Transverse colon (tissue), 4 donors: ENCODE results near the gene OR2AT4. TPM values are rescaled to one million over a fixed set of nuclear protein-coding genes. Genes with fewer than 3 reads are reported as not detected.

Experiments used
- DNase-seq: peaks from one replicate; pipeline ENCODE4 v3.0.0-alpha.2; 2019
- H3K27ac ChIP-seq, 4 donors: fragments of 200-600 bp; sonication (generic); 2 replicates each; pipeline ENCODE4 v1.5.1; 2016 to 2018; ENCODE audit warnings: inconsistent platforms in 4 of 4
- H3K27me3 ChIP-seq: fragments of 200-600 bp; sonication (generic); 2 replicates; pipeline ENCODE4 v1.5.1; 2017; ENCODE audit warnings: inconsistent platforms
- H3K36me3 ChIP-seq, 4 donors: fragments of 200-600 bp; sonication (generic); 2 replicates each; pipeline ENCODE4 v1.5.1; 2017 to 2019; ENCODE audit warnings: inconsistent platforms in 4 of 4
- H3K4me1 ChIP-seq, 4 donors: fragments of 200-600 bp; sonication (generic); 2 replicates each; pipeline ENCODE4 v1.5.1; 2017 to 2020; ENCODE audit warnings: inconsistent platforms in 4 of 4
- H3K4me3 ChIP-seq, 4 donors: fragments of 200-600 bp; sonication (generic); 1 replicate in 1 of 4; 2 replicates in 3 of 4; pipeline versions ENCODE4 v1.5.1 to v1.6.1; 2017 to 2019; ENCODE audit warnings: inconsistent platforms in 4 of 4
- H3K9me3 ChIP-seq, 2 donors: fragments of 200-600 bp; sonication (generic); 2 replicates each; pipeline ENCODE4 v1.5.1; 2017 to 2019; ENCODE audit warnings: inconsistent platforms in 2 of 2
- EP300 ChIP-seq: sonication (generic); formaldehyde crosslinking; IDR thresholded peaks from one replicate; pipeline ENCODE4 v1.6.1; 2017; ENCODE audit warnings: antibody characterized with exemption, low read depth
- POLR2A ChIP-seq: fragments of 450-650 bp; IDR thresholded peaks from one replicate; pipeline ENCODE4 v1.6.1; 2016; ENCODE audit warnings: antibody characterized with exemption, mild to moderate bottlenecking, moderate library complexity
- POLR2AphosphoS5 ChIP-seq, 3 donors: sonication (generic); formaldehyde crosslinking; IDR thresholded peaks; one replicate each; pipeline ENCODE4 v1.6.1; 2016; ENCODE audit warnings: antibody characterized with exemption in 3 of 3
- WGBS, 2 donors: methylation state at CpG; one replicate each; pipeline ENCODE4 v1.1.5; 2018; ENCODE audit warnings: low coverage in 1 of 2; 5-methylcytosine and 5-hydroxymethylcytosine counted together
- in situ Hi-C, 4 donors: fragments of 200-750 bp; cut with MboI; loops; one replicate each; pipeline versions ENCODE4 v1.15.0 to v1.15.1; 2017; ENCODE audit warnings: low sequenced_read_pairs in 3 of 4, low pct_ligation_motif_present in 1 of 4, low pct_unique_long_range_greater_than_20kb in 1 of 4
- intact Hi-C: fragments of 100-400 bp; cut with DNase I; formaldehyde crosslinking; loops from one replicate; pipeline ENCODE4 v1.15.1; 2023; ENCODE audit warnings: low total_unique reads
- total RNA-seq, 4 donors: library from RNA; depleted of rRNA; stranded (reverse); fragments of >200 nt; gene quantifications; one replicate each; pipeline ENCODE4 v1.1.0, GENCODE V29; 2016
- TF ChIP-seq, protein P1 (sequence below), 5 experiments: fragments of 200-600 bp in 3 of 5; fragments of 450-650 bp in 2 of 5; sonication (generic) in 3 of 5; IDR thresholded peaks; 1 replicate in 2 of 5; 2 replicates in 3 of 5; pipeline ENCODE4 v1.5.1; 2016 to 2017; ENCODE audit warnings: antibody characterized with exemption in 5 of 5, inconsistent platforms in 3 of 5, mild to moderate bottlenecking in 2 of 5, moderate library complexity in 1 of 5

Gene OR2AT4
- total RNA-seq, 4 donors from 2014 or later: not detected

DNA sequence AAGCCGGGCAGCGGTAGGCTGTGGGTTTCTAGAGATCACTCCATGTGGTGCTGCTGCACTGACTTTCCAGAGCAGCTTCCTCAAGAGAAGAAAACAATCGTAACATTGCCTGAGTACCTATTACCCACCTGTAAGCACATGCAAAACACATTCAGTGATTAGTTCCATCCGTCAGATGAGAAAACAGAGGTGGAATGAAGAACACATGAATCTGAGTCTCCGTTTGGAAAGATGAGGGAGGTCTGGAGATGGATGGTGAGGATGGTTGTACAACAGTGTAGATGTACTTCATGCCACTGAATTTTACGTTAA is 46.7 kb upstream of the OR2AT4 start:
- Histone ChIP-seq H3K36me3 (no peaks in the 10 kb centered on the region), H3K4me3 (no peak overlapping the region), H3K9me3 (no peaks in the 10 kb centered on the region), H3K27me3 (no peaks in the 10 kb centered on the region), H3K4me1 (peaks cover 0 to 49% (median 19%) of the 10 kb centered on the region in 4 donors), H3K27ac (peak overlapping the region; percentile 14 to 61 (median 35))
- in situ Hi-C loops (loop anchor here in 3 of 4 donors (5.0 to 10.0 kb wide), 4 partner anchors 59 to 101 kb away; partner anchors contain the start of gene TPBGL (in 2 of the 3)), intact Hi-C loops (loop anchor here (5.0 kb wide), 1 partner anchor 104 kb away; no protein-coding TSS in a partner anchor)
- TF ChIP-seq POLR2A: no peak
- TF ChIP-seq, protein P1, sequence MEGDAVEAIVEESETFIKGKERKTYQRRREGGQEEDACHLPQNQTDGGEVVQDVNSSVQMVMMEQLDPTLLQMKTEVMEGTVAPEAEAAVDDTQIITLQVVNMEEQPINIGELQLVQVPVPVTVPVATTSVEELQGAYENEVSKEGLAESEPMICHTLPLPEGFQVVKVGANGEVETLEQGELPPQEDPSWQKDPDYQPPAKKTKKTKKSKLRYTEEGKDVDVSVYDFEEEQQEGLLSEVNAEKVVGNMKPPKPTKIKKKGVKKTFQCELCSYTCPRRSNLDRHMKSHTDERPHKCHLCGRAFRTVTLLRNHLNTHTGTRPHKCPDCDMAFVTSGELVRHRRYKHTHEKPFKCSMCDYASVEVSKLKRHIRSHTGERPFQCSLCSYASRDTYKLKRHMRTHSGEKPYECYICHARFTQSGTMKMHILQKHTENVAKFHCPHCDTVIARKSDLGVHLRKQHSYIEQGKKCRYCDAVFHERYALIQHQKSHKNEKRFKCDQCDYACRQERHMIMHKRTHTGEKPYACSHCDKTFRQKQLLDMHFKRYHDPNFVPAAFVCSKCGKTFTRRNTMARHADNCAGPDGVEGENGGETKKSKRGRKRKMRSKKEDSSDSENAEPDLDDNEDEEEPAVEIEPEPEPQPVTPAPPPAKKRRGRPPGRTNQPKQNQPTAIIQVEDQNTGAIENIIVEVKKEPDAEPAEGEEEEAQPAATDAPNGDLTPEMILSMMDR (IDR thresholded peaks at IDR 0.05): no peak
- no peak for TF ChIP-seq EP300
- no peak for TF ChIP-seq POLR2AphosphoS5 (IDR thresholded peaks at IDR 0.05)
- DNase-seq: no peak
- WGBS, 2 donors: 37 to 39% methylated on average over 3 to 6 of the region's 6 CpGs

DNA sequence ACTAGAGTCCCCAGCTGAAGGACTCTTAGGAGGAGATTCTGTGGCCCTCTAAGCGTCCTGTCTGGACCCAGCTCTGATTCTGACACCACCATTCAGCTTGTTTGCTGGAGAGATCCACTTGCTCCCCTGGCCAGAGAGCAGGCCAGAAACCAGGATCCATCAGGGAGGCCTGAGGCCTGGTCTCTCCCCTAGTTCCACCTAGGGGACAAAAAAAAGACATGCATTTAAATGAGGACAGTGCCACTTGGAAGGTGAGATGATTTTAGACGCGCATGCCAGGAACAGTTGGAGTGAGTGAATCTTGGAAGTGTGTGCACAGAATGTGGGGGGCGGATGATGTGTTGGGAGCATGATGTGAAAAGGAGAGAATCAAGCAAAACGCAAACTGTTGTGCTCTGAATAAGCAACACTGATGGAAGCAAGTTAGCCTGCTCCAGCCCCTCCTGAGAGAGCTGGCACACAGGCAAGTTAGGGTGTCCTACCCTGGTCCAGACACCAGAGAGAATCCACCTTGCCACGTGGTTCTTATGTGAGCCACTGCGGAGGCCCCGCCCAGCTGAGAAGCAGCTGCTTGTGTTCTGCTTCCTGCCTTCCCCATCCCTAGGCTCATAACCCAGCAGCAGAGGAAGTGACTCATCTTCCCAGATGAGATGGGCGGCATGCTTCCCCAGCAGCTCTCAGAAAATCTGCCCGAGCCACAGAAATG is 46.2 kb upstream of the OR2AT4 start:
- DNase-seq: peak; percentile 70
- H3K4me3 ChIP-seq: no peak overlapping the region
- peak overlapping the region; percentile 14 to 61 (median 35) for H3K27ac ChIP-seq
- in situ Hi-C loops (loop anchor here in 3 of 4 donors (5.0 to 10.0 kb wide), 4 partner anchors 59 to 102 kb away; partner anchors contain the start of gene TPBGL (in 2 of the 3)), intact Hi-C loops (loop anchor here (5.0 kb wide), 1 partner anchor 104 kb away; no protein-coding TSS in a partner anchor)
- no peaks in the 10 kb centered on the region for H3K36me3 ChIP-seq
- peaks cover 0 to 44% (median 19%) of the 10 kb centered on the region in 4 donors for H3K4me1 ChIP-seq
- WGBS, 2 donors: 39 to 75% methylated on average over 4 to 10 of the region's 10 CpGs
- H3K27me3 ChIP-seq: no peaks in the 10 kb centered on the region
- H3K9me3 ChIP-seq: no peaks in the 10 kb centered on the region
- TF ChIP-seq EP300 (no peak), POLR2AphosphoS5 (IDR thresholded peaks at IDR 0.05) (peak in 1 of 3 donors; percentile 9)
- TF ChIP-seq, protein P1 (IDR thresholded peaks at IDR 0.05): peak in 1 of 5 experiments; percentile 20

DNA sequence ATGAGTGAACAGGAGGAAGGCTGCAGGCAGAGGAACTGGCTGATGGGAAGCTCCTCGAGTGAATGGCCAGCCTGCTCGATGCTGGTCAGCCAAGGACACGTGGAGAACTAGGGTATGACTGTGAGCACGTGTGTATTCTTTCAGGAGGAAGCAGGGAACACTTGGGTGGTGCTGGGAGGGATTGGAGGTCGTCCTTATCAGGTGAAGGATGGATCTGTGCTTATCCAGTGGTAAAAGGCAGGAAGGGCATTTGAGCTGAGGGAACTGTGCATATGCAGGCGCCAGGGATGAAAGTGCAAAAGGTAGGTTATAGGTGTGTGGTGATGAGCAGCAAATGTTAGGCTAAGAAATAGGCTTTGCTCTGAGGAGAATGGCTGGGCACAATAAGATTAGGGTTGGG is 44.5 kb upstream of the OR2AT4 start:
- H3K27ac ChIP-seq: no peak overlapping the region
- H3K27me3 ChIP-seq: no peaks in the 10 kb centered on the region
- no peaks in the 10 kb centered on the region for H3K36me3 ChIP-seq
- TF ChIP-seq POLR2AphosphoS5 (IDR thresholded peaks at IDR 0.05) (no peak), EP300 (no peak), POLR2A (no peak)
- TF ChIP-seq, protein P1 (IDR thresholded peaks at IDR 0.05): no peak
- H3K9me3 ChIP-seq: no peaks in the 10 kb centered on the region
- no peak overlapping the region for H3K4me3 ChIP-seq
- in situ Hi-C loops (loop anchor here in 3 of 4 donors (5.0 to 10.0 kb wide), 4 partner anchors 61 to 104 kb away; partner anchors contain the start of gene TPBGL (in 2 of the 3)), intact Hi-C loops (loop anchor here (5.0 kb wide), 1 partner anchor 106 kb away; no protein-coding TSS in a partner anchor)
- 67 to 80% methylated on average over 1 to 6 of the region's 6 CpGs for WGBS, 2 donors
- peaks cover 0 to 27% (median 11%) of the 10 kb centered on the region in 4 donors for H3K4me1 ChIP-seq
- no peak for DNase-seq

DNA sequence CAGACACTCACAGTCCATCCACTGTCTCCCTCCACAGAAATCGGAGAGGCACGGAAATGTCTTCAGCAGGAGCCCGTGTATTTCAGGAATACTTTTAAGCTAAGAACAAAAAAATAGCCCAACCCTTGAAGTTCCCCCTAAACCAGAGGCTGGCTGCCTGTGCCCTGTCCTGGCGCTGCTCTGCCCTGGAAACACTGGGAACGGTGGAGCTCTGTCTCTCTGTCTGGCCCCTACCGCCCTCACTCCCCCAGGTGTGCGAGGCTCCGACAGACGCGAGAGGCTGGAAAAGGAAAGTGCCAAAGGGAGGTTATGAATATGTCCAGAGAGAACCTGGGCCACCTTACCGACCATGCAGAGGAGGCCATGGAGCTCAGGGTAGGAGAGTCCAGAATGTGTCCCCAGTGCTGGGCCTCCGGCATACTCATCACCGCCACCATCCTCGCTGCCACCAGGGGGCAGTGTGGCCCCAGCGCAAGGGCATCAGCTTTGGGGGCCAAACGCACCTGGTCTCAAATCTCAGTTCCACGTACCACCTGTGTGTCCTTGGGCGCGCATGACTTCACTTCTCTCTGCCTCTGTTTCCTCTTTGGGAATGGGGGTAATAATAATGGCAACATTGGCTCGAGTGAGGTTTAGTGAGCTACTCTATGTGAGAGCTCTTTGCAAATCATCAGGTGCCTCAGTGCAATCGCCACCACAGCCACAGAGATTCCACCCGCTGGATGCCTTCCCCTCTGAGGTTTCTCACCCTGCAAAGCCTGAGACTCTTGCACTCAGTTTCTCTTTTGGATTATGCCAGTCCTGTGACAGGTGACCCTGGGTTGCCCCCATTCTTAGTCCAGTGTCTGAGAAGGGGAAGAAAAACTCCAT is 43.8 kb upstream of the OR2AT4 start:
- Histone ChIP-seq H3K9me3 (no peaks in the 10 kb centered on the region), H3K27me3 (no peaks in the 10 kb centered on the region), H3K4me1 (peaks cover 0 to 23% (median 7%) of the 10 kb centered on the region in 4 donors), H3K4me3 (no peak overlapping the region), H3K27ac (no peak overlapping the region), H3K36me3 (no peaks in the 10 kb centered on the region)
- in situ Hi-C loops (loop anchor here in 3 of 4 donors (5.0 to 10.0 kb wide), 4 partner anchors 62 to 104 kb away; partner anchors contain the start of gene TPBGL (in 2 of the 3)), intact Hi-C loops (loop anchor here (5.0 kb wide), 1 partner anchor 107 kb away; no protein-coding TSS in a partner anchor)
- WGBS, 2 donors: 34 to 60% methylated on average over 1 to 22 of the region's 22 CpGs
- DNase-seq: peak; percentile 72
- TF ChIP-seq, protein P1 (IDR thresholded peaks at IDR 0.05): peak; percentile 88 to 97 (median 95)
- TF ChIP-seq POLR2A: no peak
